ENCODE results near the gene TGFBI.

TGFBI gene

GRCh38 chr5:136015966-136016650, 12.7 kb upstream of the TGFBI start:
- TF ChIP-seq CTCF (conservative IDR thresholded peaks at IDR 0.05; ENCODE audit: low read depth, low read length): no peak
- no peak overlapping the region for H3K4me3 ChIP-seq (ENCODE audit: low read depth, low read length)
- no peak for DNase-seq (ENCODE audit: low read depth)

GRCh38 chr5:136016945-136017530, 11.8 kb upstream of the TGFBI start:
- no peak for TF ChIP-seq CTCF (conservative IDR thresholded peaks at IDR 0.05; ENCODE audit: low read depth, low read length)
- peak; percentile 57 for DNase-seq (ENCODE audit: low read depth)
- H3K4me3 ChIP-seq (ENCODE audit: low read depth, low read length): no peak overlapping the region

DNA sequence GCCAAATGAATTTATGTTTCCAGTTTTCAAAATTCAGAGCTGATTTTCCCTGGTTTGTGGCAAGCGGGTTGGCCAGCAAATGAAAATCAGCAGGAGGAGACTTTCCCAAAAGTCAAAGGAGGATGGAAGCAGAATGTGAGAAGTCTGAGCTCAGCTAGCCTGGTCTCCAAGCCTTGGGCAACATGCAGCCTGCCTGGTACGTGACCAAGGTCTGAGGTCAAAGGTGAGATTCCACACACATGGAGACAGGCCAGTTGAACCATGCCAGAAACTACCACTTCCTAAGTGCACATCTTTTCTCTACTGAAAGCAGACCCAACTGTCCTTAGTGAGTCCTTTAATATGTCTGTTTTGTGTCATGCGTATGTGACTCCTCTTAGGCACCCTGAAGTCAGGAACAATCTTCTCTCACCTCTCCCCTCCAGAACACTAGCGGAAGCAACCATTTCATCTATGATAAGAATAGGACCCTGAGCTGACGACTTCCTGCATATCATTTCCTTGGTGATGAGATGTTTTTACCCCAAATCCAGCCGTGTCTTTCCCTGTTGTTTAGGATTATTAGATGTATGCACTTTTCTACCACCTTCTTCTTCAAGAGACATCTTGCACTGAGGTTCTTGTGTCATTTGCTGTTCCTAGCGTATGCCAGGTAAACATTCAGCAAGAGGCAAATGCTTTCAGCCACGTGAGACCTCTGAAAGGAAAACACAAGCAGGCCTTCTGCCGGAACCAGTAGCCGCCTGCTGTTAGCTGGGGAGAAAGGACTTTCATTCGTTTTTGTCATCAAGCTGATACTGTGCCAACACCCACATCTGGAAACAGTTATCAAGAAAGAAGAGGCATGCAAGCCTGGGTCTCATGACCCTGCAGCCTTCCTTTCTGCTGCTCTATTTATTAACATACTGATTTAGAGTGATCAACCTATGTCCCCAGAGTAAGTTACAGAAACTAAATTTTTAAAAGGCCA, 9.7 kb upstream of the TGFBI start:
- no peak overlapping the region for H3K4me3 ChIP-seq (ENCODE audit: low read depth, low read length)
- TF ChIP-seq CTCF (conservative IDR thresholded peaks at IDR 0.05; ENCODE audit: low read depth, low read length): peak; percentile 67
- DNase-seq (ENCODE audit: low read depth): peak; percentile 99

GRCh38 chr5:136020001-136020382, 8.8 kb upstream of the TGFBI start:
- no peak for DNase-seq (ENCODE audit: low read depth)
- H3K4me3 ChIP-seq (ENCODE audit: low read depth, low read length): no peak overlapping the region
- TF ChIP-seq CTCF (conservative IDR thresholded peaks at IDR 0.05; ENCODE audit: low read depth, low read length): no peak

- TF ChIP-seq CTCF (conservative IDR thresholded peaks at IDR 0.05; ENCODE audit: low read depth, low read length): no peak
- H3K4me3 ChIP-seq (ENCODE audit: low read depth, low read length): no peak overlapping the region
- DNase-seq (ENCODE audit: low read depth): peak; percentile 97
Observed at GRCh38 chr5:136020383-136021015, 8.3 kb upstream of the TGFBI start.

- DNase-seq (ENCODE audit: low read depth): peak; percentile 66
- H3K4me3 ChIP-seq (ENCODE audit: low read depth, low read length): no peak overlapping the region
- TF ChIP-seq CTCF (conservative IDR thresholded peaks at IDR 0.05; ENCODE audit: low read depth, low read length): no peak
Observed at GRCh38 chr5:136021016-136021405, 7.8 kb upstream of the TGFBI start.
